ENCODE measurements around the gene SMARCC1.
A peak's percentile ranks its signal among the peaks of the same experiment; 100 is the strongest.
"Not testable (repeated sequence)": the region's sequence is repeated elsewhere in the genome, so short reads cannot be mapped to it uniquely, and the experiment has no call there.

The SMARCC1 gene

GRCh38 chr3:47741925-47742324 is 39.8 kb downstream of the SMARCC1 start:
- H3K4me3 ChIP-seq (replicated peaks; ENCODE audit: insufficient read depth, low read length): no peak overlapping the region
- no peak overlapping the region for H3K27ac ChIP-seq (replicated peaks)
- DNase-seq (ENCODE audit: low read depth in 1 of 2, low spot score in 1 of 2): no peak
- TF ChIP-seq, protein P1, sequence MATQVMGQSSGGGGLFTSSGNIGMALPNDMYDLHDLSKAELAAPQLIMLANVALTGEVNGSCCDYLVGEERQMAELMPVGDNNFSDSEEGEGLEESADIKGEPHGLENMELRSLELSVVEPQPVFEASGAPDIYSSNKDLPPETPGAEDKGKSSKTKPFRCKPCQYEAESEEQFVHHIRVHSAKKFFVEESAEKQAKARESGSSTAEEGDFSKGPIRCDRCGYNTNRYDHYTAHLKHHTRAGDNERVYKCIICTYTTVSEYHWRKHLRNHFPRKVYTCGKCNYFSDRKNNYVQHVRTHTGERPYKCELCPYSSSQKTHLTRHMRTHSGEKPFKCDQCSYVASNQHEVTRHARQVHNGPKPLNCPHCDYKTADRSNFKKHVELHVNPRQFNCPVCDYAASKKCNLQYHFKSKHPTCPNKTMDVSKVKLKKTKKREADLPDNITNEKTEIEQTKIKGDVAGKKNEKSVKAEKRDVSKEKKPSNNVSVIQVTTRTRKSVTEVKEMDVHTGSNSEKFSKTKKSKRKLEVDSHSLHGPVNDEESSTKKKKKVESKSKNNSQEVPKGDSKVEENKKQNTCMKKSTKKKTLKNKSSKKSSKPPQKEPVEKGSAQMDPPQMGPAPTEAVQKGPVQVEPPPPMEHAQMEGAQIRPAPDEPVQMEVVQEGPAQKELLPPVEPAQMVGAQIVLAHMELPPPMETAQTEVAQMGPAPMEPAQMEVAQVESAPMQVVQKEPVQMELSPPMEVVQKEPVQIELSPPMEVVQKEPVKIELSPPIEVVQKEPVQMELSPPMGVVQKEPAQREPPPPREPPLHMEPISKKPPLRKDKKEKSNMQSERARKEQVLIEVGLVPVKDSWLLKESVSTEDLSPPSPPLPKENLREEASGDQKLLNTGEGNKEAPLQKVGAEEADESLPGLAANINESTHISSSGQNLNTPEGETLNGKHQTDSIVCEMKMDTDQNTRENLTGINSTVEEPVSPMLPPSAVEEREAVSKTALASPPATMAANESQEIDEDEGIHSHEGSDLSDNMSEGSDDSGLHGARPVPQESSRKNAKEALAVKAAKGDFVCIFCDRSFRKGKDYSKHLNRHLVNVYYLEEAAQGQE (IDR thresholded peaks at IDR 0.05; ENCODE audit: insufficient replicate concordance, low read depth): no peak
- TF ChIP-seq SPI1 (IDR thresholded peaks at IDR 0.05; ENCODE audit: borderline replicate concordance, low read depth): no peak
- TF ChIP-seq GABPA (IDR thresholded peaks at IDR 0.05; ENCODE audit: low read depth): no peak
- H3K27me3 ChIP-seq (ENCODE audit: insufficient read depth, poor library complexity, severe bottlenecking): no peaks in the 10 kb centered on the region

DNA sequence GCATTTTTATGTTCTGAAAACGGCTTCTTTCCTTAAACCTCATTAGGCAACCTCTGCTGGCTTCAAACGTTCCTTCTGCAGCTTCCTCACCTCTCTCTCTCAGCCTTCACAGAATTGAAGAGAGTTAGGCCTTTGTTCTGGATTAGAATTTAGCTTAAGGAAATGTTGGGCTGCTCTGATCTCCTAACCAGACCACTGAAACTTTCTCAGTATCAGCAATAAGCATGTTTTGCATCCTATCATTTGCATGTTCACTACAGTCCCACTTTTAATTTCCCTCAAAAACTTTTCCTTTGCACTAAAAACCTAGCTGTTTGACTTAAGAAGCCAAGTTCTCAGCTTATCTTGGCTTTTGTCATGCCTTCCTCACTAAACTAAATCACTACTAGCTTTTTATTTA is 49.5 kb downstream of the SMARCC1 start:
- TF ChIP-seq GABPA (IDR thresholded peaks at IDR 0.05; ENCODE audit: low read depth): no peak
- no peak for TF ChIP-seq CTCF (IDR thresholded peaks at IDR 0.05; ENCODE audit: insufficient read depth, low read length)
- no peak for TF ChIP-seq SPI1 (IDR thresholded peaks at IDR 0.05; ENCODE audit: borderline replicate concordance, low read depth)
- no peak for TF ChIP-seq POLR2AphosphoS5 (IDR thresholded peaks at IDR 0.05; ENCODE audit: low read depth)
- Histone ChIP-seq H3K27ac (replicated peaks) (0 out of 2 replicates have a peak overlapping the region, but pooled peaks have one; percentile 1), H3K27me3 (ENCODE audit: insufficient read depth, poor library complexity, severe bottlenecking) (no peaks in the 10 kb centered on the region), H3K4me3 (replicated peaks; ENCODE audit: insufficient read depth, low read length) (no peak overlapping the region)
- no peak for DNase-seq (ENCODE audit: low read depth in 1 of 2, low spot score in 1 of 2)

- no peak for TF ChIP-seq SPI1 (IDR thresholded peaks at IDR 0.05; ENCODE audit: borderline replicate concordance, low read depth)
- TF ChIP-seq, protein P1 (IDR thresholded peaks at IDR 0.05; ENCODE audit: insufficient replicate concordance, low read depth): no peak
- no peak for TF ChIP-seq POLR2AphosphoS5 (IDR thresholded peaks at IDR 0.05; ENCODE audit: low read depth)
- no peak for TF ChIP-seq CTCF (IDR thresholded peaks at IDR 0.05; ENCODE audit: insufficient read depth, low read length)
- TF ChIP-seq GABPA (IDR thresholded peaks at IDR 0.05; ENCODE audit: low read depth): no peak
- H3K27me3 ChIP-seq (ENCODE audit: insufficient read depth, poor library complexity, severe bottlenecking): no peaks in the 10 kb centered on the region
- no peak overlapping the region for H3K27ac ChIP-seq (replicated peaks)
Measured at GRCh38 chr3:47731061-47731460, 50.6 kb downstream of the SMARCC1 start.

DNA sequence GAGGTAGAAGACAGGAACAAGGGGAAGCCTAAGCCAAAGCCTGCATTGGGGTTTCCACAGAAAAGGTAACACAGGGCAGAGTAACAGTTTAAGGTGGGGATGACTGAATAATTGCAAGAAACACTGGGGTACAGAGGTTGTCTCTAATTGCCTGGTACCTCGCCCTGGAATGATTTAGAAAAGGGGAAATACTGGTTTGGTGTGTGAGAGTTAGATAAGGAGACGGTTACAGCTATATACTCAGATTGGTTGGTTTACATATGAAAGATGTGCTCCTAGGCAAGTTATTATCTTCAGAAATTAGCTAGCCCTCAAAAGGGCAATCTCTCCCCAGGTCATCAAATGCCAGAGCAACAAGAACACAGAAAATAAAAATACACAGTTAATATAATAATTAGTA is 58.8 kb downstream of the SMARCC1 start:
- Histone ChIP-seq H3K27ac (replicated peaks) (no peak overlapping the region), H3K27me3 (ENCODE audit: insufficient read depth, poor library complexity, severe bottlenecking) (no peaks in the 10 kb centered on the region), H3K4me3 (replicated peaks; ENCODE audit: insufficient read depth, low read length) (no peak overlapping the region)
- DNase-seq (ENCODE audit: low read depth in 1 of 2, low spot score in 1 of 2): no peak
- TF ChIP-seq CTCF (IDR thresholded peaks at IDR 0.05; ENCODE audit: insufficient read depth, low read length): no peak
- TF ChIP-seq SPI1 (IDR thresholded peaks at IDR 0.05; ENCODE audit: borderline replicate concordance, low read depth): no peak
- no peak for TF ChIP-seq GABPA (IDR thresholded peaks at IDR 0.05; ENCODE audit: low read depth)
- TF ChIP-seq POLR2AphosphoS5 (IDR thresholded peaks at IDR 0.05; ENCODE audit: low read depth): no peak
- TF ChIP-seq, protein P1 (IDR thresholded peaks at IDR 0.05; ENCODE audit: insufficient replicate concordance, low read depth): no peak

More at GRCh38 chr3:47731061-47731460, 50.6 kb downstream of the SMARCC1 start:
- DNase-seq (ENCODE audit: low read depth in 1 of 2, low spot score in 1 of 2): no peak
- no peak overlapping the region for H3K4me3 ChIP-seq (replicated peaks; ENCODE audit: insufficient read depth, low read length)

DNA sequence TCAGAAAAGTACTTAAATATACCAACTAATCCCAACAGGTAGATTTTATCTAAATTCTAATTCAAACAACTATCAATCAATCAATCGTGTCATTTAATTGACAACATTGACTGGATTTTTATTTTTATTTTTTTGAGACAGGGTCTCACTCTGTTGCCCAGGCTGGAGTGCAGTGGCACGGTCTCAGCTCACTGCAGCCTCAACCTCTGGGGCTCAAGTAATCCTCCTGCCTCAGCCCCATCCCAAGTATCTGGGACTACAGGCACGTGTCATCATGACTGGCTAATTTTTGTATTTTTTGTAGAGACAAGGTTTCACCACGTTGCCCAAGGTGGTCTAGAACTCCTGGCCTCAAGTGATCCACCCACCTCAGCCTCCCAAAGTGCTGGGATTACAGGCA is 64.2 kb downstream of the SMARCC1 start:
- H3K27me3 ChIP-seq (ENCODE audit: insufficient read depth, poor library complexity, severe bottlenecking); H3K4me3 ChIP-seq (replicated peaks; ENCODE audit: insufficient read depth, low read length); H3K27ac ChIP-seq (replicated peaks); DNase-seq (ENCODE audit: low read depth in 1 of 2, low spot score in 1 of 2): not testable (repeated sequence)

Data from HL-60 (cell line).